Activated naive CD4-positive, alpha-beta T cell treated with anti-CD3 and anti-CD28 coated beads, Interleukin-2, amount 10 ng/mL, durations not matched to agents 7 days and 5 days (primary cell): ENCODE data around the gene SLC39A11.
"Not testable (repeated sequence)": the region's sequence is repeated elsewhere in the genome, so short reads cannot be mapped to it uniquely, and the experiment has no call there.

Experiments used
- CTCF ChIA-PET: fragments of 350-600 bp; sonication (Branson Sonifier 250); formaldehyde crosslinking; loops from one replicate; lab custom pipeline; 2021; ENCODE audit warnings: antibody characterized with exemption; lab: Charles Lee
- DNase-seq: peaks from one replicate; pipeline ENCODE4 v3.0.0-alpha.2; 2020
- H3K27ac Mint-ChIP-seq: one replicate; pipeline ENCODE4 v1.8.0; 2021; ENCODE audit warnings: mild to moderate bottlenecking, moderate library complexity, mixed read lengths
- H3K27me3 Mint-ChIP-seq: one replicate; pipeline ENCODE4 v1.8.0; 2021; ENCODE audit warnings: mild to moderate bottlenecking, mixed read lengths
- H3K36me3 Mint-ChIP-seq: one replicate; pipeline ENCODE4 v1.8.0; 2021; ENCODE audit warnings: mixed read lengths
- H3K4me1 Mint-ChIP-seq: one replicate; pipeline ENCODE4 v1.8.0; 2021; ENCODE audit warnings: mixed read lengths
- H3K4me3 Mint-ChIP-seq: one replicate; pipeline ENCODE4 v1.8.0; 2021; ENCODE audit warnings: mild to moderate bottlenecking, moderate library complexity, mixed read lengths
- H3K9me3 Mint-ChIP-seq: one replicate; pipeline ENCODE4 v1.8.0; 2021; ENCODE audit warnings: mixed read lengths

The SLC39A11 gene

GRCh38 chr17:72643575-72644216 lies 448.8 kb downstream of the SLC39A11 start:
- Mint-ChIP-seq H3K4me3 (no peak overlapping the region), H3K27me3 (peaks cover 37% of the 10 kb centered on the region), H3K27ac (no peak overlapping the region), H3K36me3 (no peaks in the 10 kb centered on the region), H3K9me3 (no peaks in the 10 kb centered on the region), H3K4me1 (peaks cover 8% of the 10 kb centered on the region)
- no peak for DNase-seq
- CTCF ChIA-PET, result interaction anchor here (1.3 kb wide), 1 partner anchor 726 kb away, joined by 3 read pairs; no protein-coding TSS in a partner anchor

GRCh38 chr17:72642720-72643119 lies 449.8 kb downstream of the SLC39A11 start:
- no peaks in the 10 kb centered on the region for H3K9me3 Mint-ChIP-seq

GRCh38 chr17:72640415-72641165 lies 451.9 kb downstream of the SLC39A11 start:
- Mint-ChIP-seq H3K36me3 (no peaks in the 10 kb centered on the region), H3K27ac (no peak overlapping the region), H3K27me3 (peaks cover 57% of the 10 kb centered on the region), H3K4me3 (no peak overlapping the region), H3K4me1 (peaks cover 15% of the 10 kb centered on the region), H3K9me3 (no peaks in the 10 kb centered on the region)
- CTCF ChIA-PET, result no interaction called here
- no peak for DNase-seq

More at GRCh38 chr17:72642720-72643119, 449.8 kb downstream of the SLC39A11 start:
- Mint-ChIP-seq H3K4me1 (peaks cover 8% of the 10 kb centered on the region), H3K27ac (no peak overlapping the region), H3K27me3 (peaks cover 47% of the 10 kb centered on the region), H3K4me3 (no peak overlapping the region), H3K36me3 (no peaks in the 10 kb centered on the region)
- DNase-seq, result no peak
- CTCF ChIA-PET, result interaction anchor here (0.6 to 1.2 kb wide), 2 partner anchors 86 to 549 kb away, joined by 3 to 4 read pairs; no protein-coding TSS in a partner anchor

DNA sequence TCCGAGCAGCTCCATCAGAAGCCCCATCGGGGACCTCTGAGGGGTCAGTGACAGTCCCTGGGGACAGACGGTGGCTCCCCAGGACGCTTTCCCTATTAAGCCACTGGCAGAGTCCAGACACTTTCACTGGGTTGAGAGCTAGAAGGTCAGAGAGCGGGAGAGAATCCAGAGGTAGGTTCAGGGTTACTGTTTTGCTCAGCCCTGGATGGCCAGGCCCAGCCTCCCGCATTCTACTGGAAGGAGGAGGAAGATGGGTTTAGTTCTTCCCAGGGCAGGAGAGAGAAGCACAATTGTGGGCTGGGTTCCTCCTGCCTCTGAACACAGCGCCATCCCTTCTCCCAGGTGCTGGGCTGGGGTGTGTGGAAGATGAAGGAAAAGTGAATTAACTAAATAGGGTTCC lies 452.8 kb downstream of the SLC39A11 start:
- peaks cover 62% of the 10 kb centered on the region for H3K27me3 Mint-ChIP-seq
- CTCF ChIA-PET, result interaction anchor here (1.0 kb wide), 1 partner anchor 82 kb away, joined by 3 read pairs; no protein-coding TSS in a partner anchor
- no peak for DNase-seq

DNA sequence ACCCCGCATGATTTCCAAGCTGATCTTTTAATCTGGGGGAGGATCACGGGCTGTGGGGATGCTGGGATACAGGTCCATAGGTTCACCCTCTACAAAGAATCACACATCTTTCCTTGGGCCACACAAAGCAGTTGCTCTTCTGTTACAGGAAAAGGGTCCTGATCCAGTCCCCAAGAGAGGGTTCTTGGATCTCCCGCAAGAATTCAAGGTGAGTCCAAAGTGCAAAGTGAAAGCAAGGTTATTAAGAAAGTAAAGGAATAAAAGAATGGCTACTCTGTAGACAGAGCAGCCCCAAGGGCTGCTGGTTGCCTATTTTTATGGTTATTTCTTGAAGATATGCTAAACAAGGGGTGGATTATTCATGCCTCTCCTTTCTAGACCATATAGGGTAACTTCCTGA lies 453.6 kb downstream of the SLC39A11 start:
- not testable (repeated sequence) for H3K27ac Mint-ChIP-seq, H3K36me3 Mint-ChIP-seq, DNase-seq, H3K9me3 Mint-ChIP-seq, H3K4me3 Mint-ChIP-seq
- peaks cover 22% of the 10 kb centered on the region for H3K4me1 Mint-ChIP-seq
- peaks cover 62% of the 10 kb centered on the region for H3K27me3 Mint-ChIP-seq
- CTCF ChIA-PET, result interaction anchor here (1.0 kb wide), 1 partner anchor 81 kb away, joined by 3 read pairs; no protein-coding TSS in a partner anchor

More for the DNA sequence above, 452.8 kb downstream of the SLC39A11 start:
- Mint-ChIP-seq H3K27ac (no peak overlapping the region), H3K9me3 (no peaks in the 10 kb centered on the region), H3K36me3 (no peaks in the 10 kb centered on the region), H3K4me1 (peaks cover 21% of the 10 kb centered on the region), H3K4me3 (no peak overlapping the region)

GRCh38 chr17:72635034-72635635 lies 457.4 kb downstream of the SLC39A11 start:
- H3K36me3 Mint-ChIP-seq, result no peaks in the 10 kb centered on the region
- H3K9me3 Mint-ChIP-seq, result no peaks in the 10 kb centered on the region
- peak overlapping the region; percentile 1 for H3K27ac Mint-ChIP-seq
- no peak for DNase-seq
- CTCF ChIA-PET, result interaction anchor here (0.6 kb wide), 1 partner anchor 1409 kb away, joined by 3 read pairs; no protein-coding TSS in a partner anchor
- H3K4me3 Mint-ChIP-seq, result no peak overlapping the region
- H3K4me1 Mint-ChIP-seq, result peaks cover 28% of the 10 kb centered on the region
- H3K27me3 Mint-ChIP-seq, result peaks cover 55% of the 10 kb centered on the region

GRCh38 chr17:72634621-72635020 lies 457.9 kb downstream of the SLC39A11 start:
- H3K27me3 Mint-ChIP-seq, result peaks cover 55% of the 10 kb centered on the region
- peak overlapping the region; percentile 60 for H3K27ac Mint-ChIP-seq
- no peaks in the 10 kb centered on the region for H3K36me3 Mint-ChIP-seq
- H3K4me1 Mint-ChIP-seq, result peaks cover 28% of the 10 kb centered on the region
- CTCF ChIA-PET, result no interaction called here
- H3K9me3 Mint-ChIP-seq, result no peaks in the 10 kb centered on the region
- DNase-seq, result peak; percentile 39
- H3K4me3 Mint-ChIP-seq, result no peak overlapping the region

- Mint-ChIP-seq H3K4me3 (no peak overlapping the region), H3K36me3 (no peaks in the 10 kb centered on the region)
- CTCF ChIA-PET, result no interaction called here
Observed at GRCh38 chr17:72631949-72632684, 460.4 kb downstream of the SLC39A11 start.

GRCh38 chr17:72631568-72631948 lies 460.9 kb downstream of the SLC39A11 start:
- CTCF ChIA-PET, result no interaction called here
- no peak overlapping the region for H3K4me3 Mint-ChIP-seq
- H3K27ac Mint-ChIP-seq, result no peak overlapping the region
- peaks cover 3% of the 10 kb centered on the region for H3K9me3 Mint-ChIP-seq
- H3K4me1 Mint-ChIP-seq, result peaks cover 26% of the 10 kb centered on the region
- peaks cover 62% of the 10 kb centered on the region for H3K27me3 Mint-ChIP-seq
- no peaks in the 10 kb centered on the region for H3K36me3 Mint-ChIP-seq
- DNase-seq, result no peak

More at GRCh38 chr17:72631949-72632684, 460.4 kb downstream of the SLC39A11 start:
- H3K9me3 Mint-ChIP-seq, result no peaks in the 10 kb centered on the region
- H3K4me1 Mint-ChIP-seq, result peaks cover 28% of the 10 kb centered on the region
- no peak for DNase-seq
- H3K27ac Mint-ChIP-seq, result no peak overlapping the region
- H3K27me3 Mint-ChIP-seq, result peaks cover 62% of the 10 kb centered on the region

DNA sequence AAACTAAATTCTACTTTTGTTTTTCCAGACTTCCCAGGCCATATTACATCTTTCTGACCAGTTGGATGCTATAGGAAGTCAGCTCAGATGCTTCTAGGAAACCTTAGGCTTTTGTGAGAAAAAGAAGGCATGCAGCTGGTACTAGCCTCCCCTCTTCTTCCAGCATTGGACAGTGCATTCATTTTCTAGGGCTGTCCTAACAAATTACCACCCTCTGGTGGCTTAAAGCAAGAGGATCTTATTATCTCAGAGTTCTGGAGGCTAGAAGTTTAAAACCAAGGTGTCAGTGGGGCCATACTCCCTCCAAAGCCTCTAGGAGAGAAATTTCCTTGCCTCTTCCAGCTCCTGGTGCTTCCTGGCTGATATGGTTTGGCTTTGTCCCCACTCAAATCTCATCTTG lies 467.8 kb downstream of the SLC39A11 start:
- Mint-ChIP-seq H3K27ac (no peak overlapping the region), H3K27me3 (peaks cover 80% of the 10 kb centered on the region), H3K4me1 (peaks cover 1% of the 10 kb centered on the region), H3K9me3 (peaks cover 9% of the 10 kb centered on the region), H3K4me3 (no peak overlapping the region), H3K36me3 (no peaks in the 10 kb centered on the region)
- no peak for DNase-seq
- CTCF ChIA-PET, result interaction anchor here (0.8 kb wide), 1 partner anchor 21 kb away, joined by 3 read pairs; no protein-coding TSS in a partner anchor

- no peak for DNase-seq
- CTCF ChIA-PET, result interaction anchor here (0.8 kb wide), 1 partner anchor 21 kb away, joined by 3 read pairs; no protein-coding TSS in a partner anchor
- Mint-ChIP-seq H3K4me1 (peaks cover 5% of the 10 kb centered on the region), H3K9me3 (peaks cover 9% of the 10 kb centered on the region), H3K4me3 (no peak overlapping the region), H3K27me3 (peaks cover 78% of the 10 kb centered on the region), H3K27ac (no peak overlapping the region), H3K36me3 (no peaks in the 10 kb centered on the region)
Observed at GRCh38 chr17:72624226-72624625, 468.3 kb downstream of the SLC39A11 start.

DNA sequence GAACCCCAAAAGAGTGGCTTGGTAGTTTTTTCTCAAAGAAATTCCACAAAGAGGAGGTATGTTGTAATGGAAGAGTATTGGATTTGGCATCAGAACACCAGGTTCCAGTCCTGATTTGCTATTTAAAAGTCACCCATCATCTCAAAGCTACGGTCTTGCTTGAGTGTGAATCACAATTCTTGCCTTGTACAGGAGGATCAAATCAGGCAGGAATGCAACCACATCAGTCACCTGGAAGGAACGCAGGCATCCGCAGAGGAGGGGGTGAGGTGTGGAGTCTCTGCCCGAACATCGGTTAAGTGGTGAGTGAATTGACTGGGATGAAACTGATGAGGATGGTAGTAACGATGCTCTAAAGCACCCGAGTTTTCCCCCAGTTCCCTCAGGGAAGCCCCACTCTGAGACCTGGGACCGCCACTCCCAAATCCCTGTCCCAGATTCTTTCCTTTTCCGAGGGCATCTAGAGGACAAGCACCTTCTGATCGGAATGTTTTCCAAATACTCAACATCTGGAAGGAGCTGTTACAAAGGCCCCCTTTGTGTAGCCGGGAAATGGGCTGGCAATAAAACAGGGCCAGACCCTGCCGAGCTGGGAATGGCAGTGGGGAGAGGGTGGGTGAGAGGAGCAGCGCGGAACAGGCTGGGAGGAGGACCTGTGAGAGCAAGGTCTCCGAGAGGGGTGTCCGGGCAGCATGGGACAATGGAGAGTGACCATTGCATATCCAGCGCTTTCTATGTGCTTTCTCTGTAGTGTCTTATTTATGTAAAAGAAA lies 469.6 kb downstream of the SLC39A11 start:
- H3K4me1 Mint-ChIP-seq, result peaks cover 17% of the 10 kb centered on the region
- no peak overlapping the region for H3K4me3 Mint-ChIP-seq
- no peaks in the 10 kb centered on the region for H3K36me3 Mint-ChIP-seq
- H3K27ac Mint-ChIP-seq, result no peak overlapping the region
- no peak for DNase-seq
- peaks cover 9% of the 10 kb centered on the region for H3K9me3 Mint-ChIP-seq
- peaks cover 74% of the 10 kb centered on the region for H3K27me3 Mint-ChIP-seq
- CTCF ChIA-PET, result no interaction called here

DNA sequence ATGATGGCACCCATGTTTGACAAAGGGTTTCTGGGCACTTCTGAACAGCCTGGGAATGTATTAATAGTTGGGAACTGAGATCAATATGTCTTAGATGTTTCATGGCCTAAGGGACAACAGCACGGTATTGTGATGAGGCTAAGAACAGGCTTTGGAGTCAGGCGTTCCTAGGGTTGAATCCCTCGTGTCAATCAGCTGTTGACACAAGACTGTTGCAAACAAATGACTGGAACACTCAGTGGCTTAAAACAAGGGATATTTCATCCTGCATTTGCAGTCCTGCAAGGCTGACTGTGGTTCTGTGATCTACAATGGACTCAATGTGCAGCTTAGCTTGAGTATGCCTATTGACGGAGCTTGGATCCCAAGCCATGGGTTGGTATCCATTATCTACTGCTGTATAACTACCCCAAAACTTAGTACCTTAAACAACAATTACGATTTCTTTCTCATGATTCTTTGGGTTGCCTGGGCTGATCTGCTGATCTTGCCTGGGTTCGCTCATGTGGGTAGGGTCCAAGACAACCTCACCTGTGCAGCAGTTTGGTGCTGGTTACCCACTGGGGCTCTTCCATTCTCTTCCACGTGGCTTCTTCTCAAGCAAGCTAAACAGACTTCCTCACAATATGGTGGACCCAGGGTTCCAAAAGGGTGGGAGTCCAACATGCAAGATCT lies 472.4 kb downstream of the SLC39A11 start:
- Mint-ChIP-seq H3K4me3 (no peak overlapping the region), H3K36me3 (no peaks in the 10 kb centered on the region), H3K9me3 (no peaks in the 10 kb centered on the region), H3K27me3 (peaks cover 80% of the 10 kb centered on the region), H3K4me1 (peaks cover 36% of the 10 kb centered on the region), H3K27ac (no peak overlapping the region)
- CTCF ChIA-PET, result no interaction called here
- no peak for DNase-seq
